ENCODE data around the gene ZSWIM4.
"Not testable (repeated sequence)": the region's sequence is repeated elsewhere in the genome, so short reads cannot be mapped to it uniquely, and the experiment has no call there.

DNA sequence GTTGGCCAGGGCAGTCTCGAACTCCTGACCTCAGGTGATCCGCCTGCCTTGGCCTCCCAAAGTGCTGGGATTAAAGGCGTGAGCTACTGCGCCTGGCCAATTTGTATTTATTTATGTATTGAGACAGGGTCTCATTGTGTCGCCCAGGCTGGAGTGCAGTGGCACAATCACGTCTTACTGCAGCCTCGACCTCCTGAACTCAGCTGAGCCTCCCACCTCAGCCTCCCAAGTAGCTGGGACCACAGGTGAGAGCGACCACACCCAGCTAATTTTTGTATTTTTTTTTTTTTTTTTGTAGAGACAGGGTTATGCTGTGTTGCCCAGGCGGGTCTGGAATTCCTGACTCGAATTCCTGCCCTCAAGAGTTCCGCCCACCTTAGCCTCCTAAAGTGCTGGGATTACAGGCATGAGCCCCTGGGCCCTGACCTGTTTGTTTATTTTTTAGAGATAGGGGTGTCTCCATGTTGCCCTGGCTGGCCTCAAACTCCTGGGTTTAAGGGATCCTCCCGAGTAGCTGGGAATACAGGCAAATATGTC lies 57.0 kb downstream of the ZSWIM4 start:
- TF ChIP-seq, protein P1, sequence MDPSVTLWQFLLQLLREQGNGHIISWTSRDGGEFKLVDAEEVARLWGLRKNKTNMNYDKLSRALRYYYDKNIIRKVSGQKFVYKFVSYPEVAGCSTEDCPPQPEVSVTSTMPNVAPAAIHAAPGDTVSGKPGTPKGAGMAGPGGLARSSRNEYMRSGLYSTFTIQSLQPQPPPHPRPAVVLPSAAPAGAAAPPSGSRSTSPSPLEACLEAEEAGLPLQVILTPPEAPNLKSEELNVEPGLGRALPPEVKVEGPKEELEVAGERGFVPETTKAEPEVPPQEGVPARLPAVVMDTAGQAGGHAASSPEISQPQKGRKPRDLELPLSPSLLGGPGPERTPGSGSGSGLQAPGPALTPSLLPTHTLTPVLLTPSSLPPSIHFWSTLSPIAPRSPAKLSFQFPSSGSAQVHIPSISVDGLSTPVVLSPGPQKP (IDR thresholded peaks at IDR 0.05; ENCODE audit: borderline replicate concordance, low read depth, low read length): not testable (repeated sequence)
- not testable (repeated sequence) for TF ChIP-seq POLR2A, NFE2L2, BHLHE40, FOS, SMC3 (IDR thresholded peaks at IDR 0.05; ENCODE audit: low read depth, low read length)
- TF ChIP-seq, protein P2, sequence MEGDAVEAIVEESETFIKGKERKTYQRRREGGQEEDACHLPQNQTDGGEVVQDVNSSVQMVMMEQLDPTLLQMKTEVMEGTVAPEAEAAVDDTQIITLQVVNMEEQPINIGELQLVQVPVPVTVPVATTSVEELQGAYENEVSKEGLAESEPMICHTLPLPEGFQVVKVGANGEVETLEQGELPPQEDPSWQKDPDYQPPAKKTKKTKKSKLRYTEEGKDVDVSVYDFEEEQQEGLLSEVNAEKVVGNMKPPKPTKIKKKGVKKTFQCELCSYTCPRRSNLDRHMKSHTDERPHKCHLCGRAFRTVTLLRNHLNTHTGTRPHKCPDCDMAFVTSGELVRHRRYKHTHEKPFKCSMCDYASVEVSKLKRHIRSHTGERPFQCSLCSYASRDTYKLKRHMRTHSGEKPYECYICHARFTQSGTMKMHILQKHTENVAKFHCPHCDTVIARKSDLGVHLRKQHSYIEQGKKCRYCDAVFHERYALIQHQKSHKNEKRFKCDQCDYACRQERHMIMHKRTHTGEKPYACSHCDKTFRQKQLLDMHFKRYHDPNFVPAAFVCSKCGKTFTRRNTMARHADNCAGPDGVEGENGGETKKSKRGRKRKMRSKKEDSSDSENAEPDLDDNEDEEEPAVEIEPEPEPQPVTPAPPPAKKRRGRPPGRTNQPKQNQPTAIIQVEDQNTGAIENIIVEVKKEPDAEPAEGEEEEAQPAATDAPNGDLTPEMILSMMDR (conservative IDR thresholded peaks at IDR 0.05; ENCODE audit: low read depth, low read length): not testable (repeated sequence)
